Measurements from ENCODE around the gene AP2A2. TPM values are rescaled to one million over a fixed set of nuclear protein-coding genes. Genes with fewer than 3 reads are reported as not detected.
A peak's percentile ranks its signal among the peaks of the same experiment; 100 is the strongest.

AP2A2 gene
- total and polyA plus RNA-seq, 10 donors, result 32.7 to 321 (median 153) TPM

- Histone ChIP-seq H3K4me1 (peaks cover 0 to 40% (median 4%) of the 10 kb centered on the region in 6 donors), H3K9me3 (no peaks in the 10 kb centered on the region), H3K27ac (no peak overlapping the region), H3K36me3 (peaks cover 0 to 23% (median 0%) of the 10 kb centered on the region in 6 donors), H3K27me3 (replicated peaks in 1 of 7) (no peaks in the 10 kb centered on the region), H3K4me3 (no peak overlapping the region)
- 46 to 100% (median 68%) methylated on average over 1 to 16 of the region's 16 CpGs for whole genome bisulfite sequencing, 5 donors
- TF ChIP-seq POLR2AphosphoS5 (IDR thresholded peaks at IDR 0.05) (peak; percentile 52 to 76 (median 71)), POLR2A (IDR thresholded peaks at IDR 0.05) (no peak)
- TF ChIP-seq, protein P1, sequence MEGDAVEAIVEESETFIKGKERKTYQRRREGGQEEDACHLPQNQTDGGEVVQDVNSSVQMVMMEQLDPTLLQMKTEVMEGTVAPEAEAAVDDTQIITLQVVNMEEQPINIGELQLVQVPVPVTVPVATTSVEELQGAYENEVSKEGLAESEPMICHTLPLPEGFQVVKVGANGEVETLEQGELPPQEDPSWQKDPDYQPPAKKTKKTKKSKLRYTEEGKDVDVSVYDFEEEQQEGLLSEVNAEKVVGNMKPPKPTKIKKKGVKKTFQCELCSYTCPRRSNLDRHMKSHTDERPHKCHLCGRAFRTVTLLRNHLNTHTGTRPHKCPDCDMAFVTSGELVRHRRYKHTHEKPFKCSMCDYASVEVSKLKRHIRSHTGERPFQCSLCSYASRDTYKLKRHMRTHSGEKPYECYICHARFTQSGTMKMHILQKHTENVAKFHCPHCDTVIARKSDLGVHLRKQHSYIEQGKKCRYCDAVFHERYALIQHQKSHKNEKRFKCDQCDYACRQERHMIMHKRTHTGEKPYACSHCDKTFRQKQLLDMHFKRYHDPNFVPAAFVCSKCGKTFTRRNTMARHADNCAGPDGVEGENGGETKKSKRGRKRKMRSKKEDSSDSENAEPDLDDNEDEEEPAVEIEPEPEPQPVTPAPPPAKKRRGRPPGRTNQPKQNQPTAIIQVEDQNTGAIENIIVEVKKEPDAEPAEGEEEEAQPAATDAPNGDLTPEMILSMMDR (IDR thresholded peaks at IDR 0.05 in 8 of 11, conservative IDR thresholded peaks at IDR 0.05 in 3 of 11), result peak in 5 of 11 experiments; percentile 11 to 45 (median 29)
- DNase-seq, result no peak
- intact Hi-C loops (cut with DNase I; ENCODE audit: low total_unique reads), result no loop called here
These were observed 104.0 kb downstream of the AP2A2 start for GRCh38 chr11:1029654-1030053.

DNA sequence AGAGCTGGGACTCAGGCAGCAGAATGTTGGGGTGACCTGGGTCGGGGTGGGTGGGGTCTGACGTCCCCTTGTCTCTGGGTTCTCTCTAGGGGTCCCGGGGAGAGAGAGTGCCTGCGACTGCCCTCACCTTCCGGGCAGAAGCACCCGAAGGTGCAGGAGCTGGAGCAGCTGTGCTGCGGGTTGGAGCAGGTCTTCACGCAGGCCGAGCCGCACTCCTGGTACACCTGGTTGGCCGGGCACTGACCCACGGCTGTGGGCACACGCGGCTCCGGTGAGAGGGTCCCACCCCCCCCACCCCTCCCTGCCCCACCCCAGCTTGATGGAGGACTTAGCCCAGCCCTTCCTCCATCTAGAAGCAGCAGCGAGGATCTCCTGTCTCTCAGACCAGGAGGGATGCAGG is 104.4 kb downstream of the AP2A2 start:
- DNase-seq, result no peak
- intact Hi-C loops (cut with DNase I; ENCODE audit: low total_unique reads), result no loop called here
- Histone ChIP-seq H3K4me3 (no peak overlapping the region), H3K27me3 (replicated peaks in 1 of 7) (no peaks in the 10 kb centered on the region), H3K27ac (no peak overlapping the region), H3K4me1 (peaks cover 0 to 40% (median 4%) of the 10 kb centered on the region in 6 donors), H3K36me3 (peaks cover 0 to 18% (median 0%) of the 10 kb centered on the region in 6 donors), H3K9me3 (no peaks in the 10 kb centered on the region)
- WGBS, 5 donors, result 69 to 80% (median 72%) methylated on average over 9 to 16 of the region's 16 CpGs
- TF ChIP-seq POLR2AphosphoS5 (IDR thresholded peaks at IDR 0.05), result no peak
- TF ChIP-seq, protein P1 (IDR thresholded peaks at IDR 0.05 in 8 of 11, conservative IDR thresholded peaks at IDR 0.05 in 3 of 11), result no peak
- no peak for TF ChIP-seq POLR2A (IDR thresholded peaks at IDR 0.05)

DNA sequence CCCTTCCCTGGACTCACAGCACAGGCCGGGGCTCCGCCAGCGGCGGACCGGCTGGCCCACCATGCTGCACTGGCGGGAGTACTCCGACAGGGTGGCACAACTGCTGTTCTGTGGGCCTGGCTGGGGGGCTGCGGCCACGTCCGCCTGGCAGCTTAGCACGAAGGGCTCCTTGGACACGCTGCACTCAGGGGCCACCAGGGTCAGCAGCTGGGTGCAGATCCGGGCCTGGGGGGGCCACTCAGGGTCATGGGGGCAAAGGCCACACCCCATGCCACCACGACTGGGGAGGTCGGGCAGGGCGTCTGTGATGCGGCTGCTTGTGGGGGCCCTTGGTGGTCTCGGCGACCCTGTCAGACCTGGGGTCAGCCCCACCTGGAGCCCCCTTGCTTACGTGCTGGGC is 104.9 kb downstream of the AP2A2 start:
- Histone ChIP-seq H3K36me3 (peaks cover 0 to 14% (median 0%) of the 10 kb centered on the region in 6 donors), H3K27ac (no peak overlapping the region), H3K4me1 (peaks cover 0 to 40% (median 4%) of the 10 kb centered on the region in 6 donors), H3K27me3 (replicated peaks in 1 of 7) (no peaks in the 10 kb centered on the region), H3K9me3 (no peaks in the 10 kb centered on the region), H3K4me3 (no peak overlapping the region)
- 60 to 100% (median 71%) methylated on average over 1 to 20 of the region's 20 CpGs for WGBS, 5 donors
- intact Hi-C loops (cut with DNase I; ENCODE audit: low total_unique reads), result no loop called here
- DNase-seq, result no peak
- TF ChIP-seq, protein P1 (IDR thresholded peaks at IDR 0.05 in 8 of 11, conservative IDR thresholded peaks at IDR 0.05 in 3 of 11), result no peak
- TF ChIP-seq POLR2AphosphoS5 (IDR thresholded peaks at IDR 0.05) (peak in 2 of 3 donors; percentile 39 to 49), POLR2A (IDR thresholded peaks at IDR 0.05) (no peak)

- no peak overlapping the region for H3K27ac ChIP-seq
- WGBS, 5 donors, result 84 to 86% (median 85%) methylated on average over 25 to 30 of the region's 30 CpGs
- intact Hi-C loops (cut with DNase I; ENCODE audit: low total_unique reads), result no loop called here
- TF ChIP-seq POLR2AphosphoS5 (IDR thresholded peaks at IDR 0.05) (peak in 2 of 3 donors; percentile 30 to 37), POLR2A (IDR thresholded peaks at IDR 0.05) (no peak)
- TF ChIP-seq, protein P1 (IDR thresholded peaks at IDR 0.05 in 8 of 11, conservative IDR thresholded peaks at IDR 0.05 in 3 of 11), result no peak
- peaks cover 0 to 3% (median 0%) of the 10 kb centered on the region in 7 donors for H3K27me3 ChIP-seq (replicated peaks in 1 of 7)
- DNase-seq, result no peak
- H3K4me3 ChIP-seq, result no peak overlapping the region
- peaks cover 0 to 6% (median 0%) of the 10 kb centered on the region in 6 donors for H3K36me3 ChIP-seq
- no peaks in the 10 kb centered on the region for H3K9me3 ChIP-seq
- peaks cover 0 to 40% (median 4%) of the 10 kb centered on the region in 6 donors for H3K4me1 ChIP-seq
These were observed 105.6 kb downstream of the AP2A2 start for GRCh38 chr11:1031121-1031899.
